ENCODE results near the gene XYLT2.

DNA sequence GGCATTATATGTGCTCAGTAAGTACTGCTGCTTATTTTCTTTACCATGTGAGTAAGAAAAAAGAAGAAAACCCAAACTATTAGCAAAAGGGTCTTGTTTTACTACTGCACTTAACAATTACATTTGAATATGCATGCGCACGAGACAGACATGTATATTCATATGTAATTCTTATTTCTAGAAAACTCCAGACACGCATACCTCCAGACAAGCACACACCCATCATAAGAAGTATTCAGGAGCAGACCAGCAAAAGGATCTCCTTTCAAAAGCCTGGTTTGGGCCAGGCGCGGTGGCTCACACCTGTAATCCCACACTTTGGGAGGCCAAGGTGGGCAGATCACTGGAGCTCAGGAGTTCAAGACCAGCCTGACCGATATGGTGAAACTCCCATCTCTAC is 43.6 kb downstream of the XYLT2 start:
- TF ChIP-seq, protein P1, sequence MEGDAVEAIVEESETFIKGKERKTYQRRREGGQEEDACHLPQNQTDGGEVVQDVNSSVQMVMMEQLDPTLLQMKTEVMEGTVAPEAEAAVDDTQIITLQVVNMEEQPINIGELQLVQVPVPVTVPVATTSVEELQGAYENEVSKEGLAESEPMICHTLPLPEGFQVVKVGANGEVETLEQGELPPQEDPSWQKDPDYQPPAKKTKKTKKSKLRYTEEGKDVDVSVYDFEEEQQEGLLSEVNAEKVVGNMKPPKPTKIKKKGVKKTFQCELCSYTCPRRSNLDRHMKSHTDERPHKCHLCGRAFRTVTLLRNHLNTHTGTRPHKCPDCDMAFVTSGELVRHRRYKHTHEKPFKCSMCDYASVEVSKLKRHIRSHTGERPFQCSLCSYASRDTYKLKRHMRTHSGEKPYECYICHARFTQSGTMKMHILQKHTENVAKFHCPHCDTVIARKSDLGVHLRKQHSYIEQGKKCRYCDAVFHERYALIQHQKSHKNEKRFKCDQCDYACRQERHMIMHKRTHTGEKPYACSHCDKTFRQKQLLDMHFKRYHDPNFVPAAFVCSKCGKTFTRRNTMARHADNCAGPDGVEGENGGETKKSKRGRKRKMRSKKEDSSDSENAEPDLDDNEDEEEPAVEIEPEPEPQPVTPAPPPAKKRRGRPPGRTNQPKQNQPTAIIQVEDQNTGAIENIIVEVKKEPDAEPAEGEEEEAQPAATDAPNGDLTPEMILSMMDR (IDR thresholded peaks at IDR 0.05), result no peak
- TF ChIP-seq POLR2A (IDR thresholded peaks at IDR 0.05), result no peak

Measured in testis (tissue), 2 donors.